K562 (cell line): ENCODE results near the gene ZSCAN21. TPM values are rescaled to one million over a fixed set of nuclear protein-coding genes. Genes with fewer than 3 reads are reported as not detected.

ENCODE experiments used
- ATAC-seq: fragments of 200-7000 bp; cut with Tn5 transposase; 3 replicates; pipeline ENCODE4 v1.9.1; 2020; ENCODE audit warnings: moderate library complexity
- BruUV-seq: library from RNA; stranded (reverse); fragments of 400-500 nt; replicated peaks from 2 replicates; lab custom pipeline; 2021; lab: Mats Ljungman, UMichigan
- CTCF ChIA-PET: fragments of 300-600 bp; formaldehyde crosslinking; extraction: SDS; loops from one replicate; lab custom pipeline; 2021; ENCODE audit warnings: low intra/inter-chr PET ratio; lab: Yijun Ruan, JAX
- POLR2A ChIA-PET: fragments of 300-600, 350-650 bp; sonication (Branson Sonifier 250); formaldehyde crosslinking; extraction: SDS; loops from one replicate; lab custom pipeline; 2021; ENCODE audit warnings: antibody characterized with exemption, inconsistent platforms; lab: Yijun Ruan, JAX
- DNase-seq, 4 experiments: peaks; one replicate each; pipeline versions ENCODE4 v3.0.0 to v3.0.0-alpha.2; 2011 to 2018; ENCODE audit warnings: low spot score in 3 of 4, mixed read lengths in 3 of 4; ENCODE audit errors: extremely low read depth in 1 of 4
- FAIRE-seq: peaks from 2 replicates; lab custom pipeline; 2011; peaks lifted over from hg19 to GRCh38; lab: Jason Lieb, UNC
- H2AFZ ChIP-seq: 2 replicates; pipeline ENCODE4 v1.6.0; 2011; ENCODE audit warnings: low read depth, low read length, control low read depth, inconsistent platforms
- H3K27ac ChIP-seq: fragments of 200-600 bp; 3 replicates; pipeline ENCODE4 v1.8.0; 2011; ENCODE audit warnings: low read depth, mild to moderate bottlenecking, control low read depth, inconsistent platforms, low read length, moderate library complexity, mixed read lengths; ENCODE audit errors: extremely low read depth
- H3K27me3 ChIP-seq, 2 experiments: fragments of 300-600 bp in 1 of 2; 2 replicates in 1 of 2; 3 replicates in 1 of 2; pipeline versions ENCODE4 v1.6.0 to v1.8.0; 2011; ENCODE audit warnings: inconsistent platforms in 2 of 2, low read length in 2 of 2, mild to moderate bottlenecking in 1 of 2, mixed read lengths in 1 of 2, moderate library complexity in 1 of 2; ENCODE audit not compliant: control insufficient read depth in 2 of 2, insufficient read depth in 2 of 2
- H3K36me3 ChIP-seq: fragments of 300-600 bp; 3 replicates; pipeline ENCODE4 v1.8.0; 2011; ENCODE audit warnings: mild to moderate bottlenecking, low read length, inconsistent platforms; ENCODE audit not compliant: control insufficient read depth, insufficient read depth
- H3K4me1 ChIP-seq, 2 experiments: fragments of 200-600 bp in 1 of 2; replicated peaks in 1 of 2; 2 replicates in 1 of 2; 3 replicates in 1 of 2; pipeline versions ENCODE4 v1.5.1 to v1.8.0; 2011; ENCODE audit warnings: inconsistent platforms in 2 of 2, low read length in 2 of 2, mild to moderate bottlenecking in 1 of 2, mixed read lengths in 1 of 2, moderate library complexity in 1 of 2; ENCODE audit not compliant: control insufficient read depth in 2 of 2, insufficient read depth in 2 of 2
- H3K4me2 ChIP-seq: 2 replicates; pipeline ENCODE4 v1.6.1; 2011; ENCODE audit warnings: low read length, control low read depth, inconsistent platforms, mixed read lengths; ENCODE audit not compliant: insufficient read depth
- H3K4me3 ChIP-seq: fragments of 200-600 bp; sonication (generic), shearing (Covaris generic); 2 replicates; pipeline ENCODE4 v1.5.1; 2016; ENCODE audit warnings: control low read depth, inconsistent platforms
- H3K79me2 ChIP-seq: fragments of 200-600 bp; 3 replicates; pipeline ENCODE4 v1.8.0; 2011; ENCODE audit warnings: low read length, inconsistent platforms; ENCODE audit not compliant: control insufficient read depth, insufficient read depth
- H3K9ac ChIP-seq, 2 experiments: 2 replicates each; pipeline versions ENCODE4 v1.6.0 to v1.6.1; 2011; ENCODE audit warnings: low read depth in 2 of 2, low read length in 2 of 2, control low read depth in 1 of 2, inconsistent platforms in 1 of 2, mild to moderate bottlenecking in 1 of 2, mixed read lengths in 1 of 2; ENCODE audit not compliant: insufficient read depth in 1 of 2
- H3K9me1 ChIP-seq: one replicate; pipeline ENCODE4 v1.6.0; 2011; ENCODE audit warnings: inconsistent platforms, mild to moderate bottlenecking, low read length, moderate library complexity; ENCODE audit not compliant: control insufficient read depth, insufficient read depth
- H3K9me3 ChIP-seq: replicated peaks from 2 replicates; pipeline ENCODE4 v1.5.1; 2011; ENCODE audit warnings: low read depth, low read length, inconsistent platforms; ENCODE audit not compliant: control insufficient read depth, insufficient read depth
- H4K20me1 ChIP-seq: replicated peaks from 2 replicates; pipeline ENCODE4 v1.6.1; 2011; ENCODE audit warnings: low read length, inconsistent platforms, mixed read lengths; ENCODE audit not compliant: control insufficient read depth, insufficient read depth
- WGBS: fragments of 100-300 bp; shearing (Covaris generic); methylation state at CpG from one replicate; pipeline ENCODE4 v1.1.6; 2016; ENCODE audit warnings: low coverage, mixed read lengths; ENCODE audit not compliant: insufficient coverage; ENCODE audit errors: missing lambda C conversion rate; 5-methylcytosine and 5-hydroxymethylcytosine counted together
- in situ Hi-C: fragments of 300-500 bp; cut with MboI; formaldehyde crosslinking; loops from 4 replicates; pipeline ENCODE4 v1.15.0; 2018; ENCODE audit warnings: inconsistent platforms, mixed read lengths
- intact Hi-C: fragments of 100-400 bp; cut with micrococcal nuclease; formaldehyde crosslinking; loops from 2 replicates; pipeline ENCODE4 v1.14.2; 2022
- polyA plus RNA-seq, 8 experiments: library from polyadenylated mRNA; depleted of rRNA in 4 of 8; stranded (reverse) in 5 of 8; unstranded in 3 of 8; fragments of >200 nt; fragmentation: Nextera tagmentation in 2 of 8; fragmentation: Illumina TruSeq in 1 of 8; extraction: Ambion mirVana in 2 of 8; extraction: Trizol in 1 of 8; gene quantifications; 2 replicates each; pipeline versions ENCODE4 v1.2.1 to v1.2.3, GENCODE V29; 2011 to 2014; ENCODE audit warnings: inconsistent platforms in 1 of 8, missing spikeins in 1 of 8
- total RNA-seq, 7 experiments: library from RNA; depleted of rRNA in 6 of 7; stranded (reverse); fragments of >200 nt in 6 of 7; fragmentation: Illumina TruSeq in 2 of 7; extraction: Trizol in 2 of 7; gene quantifications; 2 replicates each; pipeline versions ENCODE4 v1.2.1 to v1.2.3, GENCODE V29; 2011 to 2021; ENCODE audit warnings: low replicate concordance in 1 of 7
- TF ChIP-seq, protein P1 (sequence below): fragments of 450-650 bp; conservative IDR thresholded peaks from 2 replicates; pipeline ENCODE4 v1.6.1; 2016; ENCODE audit warnings: missing genetic modification characterization, low read depth, mild to moderate bottlenecking, missing compliant biosample characterization, moderate library complexity
- TF ChIP-seq, protein P2 (sequence below): fragments of 250-450 bp; sonication (Bioruptor Pico); IDR thresholded peaks from 2 replicates; pipeline ENCODE4 v1.9.0; 2021; ENCODE audit warnings: mild to moderate bottlenecking, inconsistent platforms

The ZSCAN21 gene
- total and polyA plus RNA-seq, 9 of the 15 experiments (the other 6 are each of a cell fraction or from before 2014, with no cell fraction given) = 5.9 to 15.5 (median 13.2) TPM

- H3K27me3 ChIP-seq = no peaks in the 10 kb centered on the region
- CTCF ChIA-PET = no interaction called here
- in situ Hi-C loops = no loop called here
- H2AFZ ChIP-seq = peak overlapping the region; percentile 99
- WGBS = 77% methylated on average over 4 of the region's 4 CpGs
- DNase-seq = no peak
- H3K79me2 ChIP-seq = peaks cover 10% of the 10 kb centered on the region
- 0 out of 2 replicates have a peak, but pooled peaks cover 2% of the 10 kb centered on the region for H3K9me3 ChIP-seq
- no TSS peak for BruUV-seq
- no peaks in the 10 kb centered on the region for H3K9me1 ChIP-seq
- H3K36me3 ChIP-seq = peaks cover 3% of the 10 kb centered on the region; the same call in 1 of the 3 replicates
- no peaks in the 10 kb centered on the region for H4K20me1 ChIP-seq
- H3K9ac ChIP-seq = no peak overlapping the region
- FAIRE-seq = no peak
- no peak for ATAC-seq
- peaks cover 3 to 14% of the 10 kb centered on the region in 2 experiments; a peak in 3 of 5 replicates for H3K4me1 ChIP-seq
- no peak overlapping the region for H3K4me3 ChIP-seq
- POLR2A ChIA-PET = no interaction called here
- no peak overlapping the region for H3K4me2 ChIP-seq
- intact Hi-C loops = loop anchor here (2.0 to 5.0 kb wide), 2 partner anchors 32 to 79 kb away; partner anchors contain the start of genes MBLAC1 and ZNF3
- TF ChIP-seq, protein P1, sequence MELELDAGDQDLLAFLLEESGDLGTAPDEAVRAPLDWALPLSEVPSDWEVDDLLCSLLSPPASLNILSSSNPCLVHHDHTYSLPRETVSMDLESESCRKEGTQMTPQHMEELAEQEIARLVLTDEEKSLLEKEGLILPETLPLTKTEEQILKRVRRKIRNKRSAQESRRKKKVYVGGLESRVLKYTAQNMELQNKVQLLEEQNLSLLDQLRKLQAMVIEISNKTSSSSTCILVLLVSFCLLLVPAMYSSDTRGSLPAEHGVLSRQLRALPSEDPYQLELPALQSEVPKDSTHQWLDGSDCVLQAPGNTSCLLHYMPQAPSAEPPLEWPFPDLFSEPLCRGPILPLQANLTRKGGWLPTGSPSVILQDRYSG = no peak
- TF ChIP-seq, protein P2, sequence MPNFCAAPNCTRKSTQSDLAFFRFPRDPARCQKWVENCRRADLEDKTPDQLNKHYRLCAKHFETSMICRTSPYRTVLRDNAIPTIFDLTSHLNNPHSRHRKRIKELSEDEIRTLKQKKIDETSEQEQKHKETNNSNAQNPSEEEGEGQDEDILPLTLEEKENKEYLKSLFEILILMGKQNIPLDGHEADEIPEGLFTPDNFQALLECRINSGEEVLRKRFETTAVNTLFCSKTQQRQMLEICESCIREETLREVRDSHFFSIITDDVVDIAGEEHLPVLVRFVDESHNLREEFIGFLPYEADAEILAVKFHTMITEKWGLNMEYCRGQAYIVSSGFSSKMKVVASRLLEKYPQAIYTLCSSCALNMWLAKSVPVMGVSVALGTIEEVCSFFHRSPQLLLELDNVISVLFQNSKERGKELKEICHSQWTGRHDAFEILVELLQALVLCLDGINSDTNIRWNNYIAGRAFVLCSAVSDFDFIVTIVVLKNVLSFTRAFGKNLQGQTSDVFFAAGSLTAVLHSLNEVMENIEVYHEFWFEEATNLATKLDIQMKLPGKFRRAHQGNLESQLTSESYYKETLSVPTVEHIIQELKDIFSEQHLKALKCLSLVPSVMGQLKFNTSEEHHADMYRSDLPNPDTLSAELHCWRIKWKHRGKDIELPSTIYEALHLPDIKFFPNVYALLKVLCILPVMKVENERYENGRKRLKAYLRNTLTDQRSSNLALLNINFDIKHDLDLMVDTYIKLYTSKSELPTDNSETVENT (CRISPR knock-in tag) = 0 out of 2 replicates have a peak, but pooled peaks have one; percentile 32
- TF ChIP-seq, all 486 proteins: peak for 1
- no peak overlapping the region for H3K27ac ChIP-seq
Measured at GRCh38 chr7:100048680-100049079, 894 bp upstream of the ZSCAN21 start.
